HG02981 (cell line): ENCODE results near the gene ANO9.
"Not testable (repeated sequence)": the region's sequence is repeated elsewhere in the genome, so short reads cannot be mapped to it uniquely, and the experiment has no call there.

Source experiments
- ATAC-seq: cut with Tn5 transposase; IDR thresholded peaks from one replicate; pipeline ENCODE4 v1.9.1; 2021; ENCODE audit warnings: mild to moderate bottlenecking, moderate library complexity; ENCODE audit not compliant: unreplicated experiment

Gene ANO9

GRCh38 chr11:437228-437870 lies 4.5 kb downstream of the ANO9 start:
- ATAC-seq: no peak

- not testable (repeated sequence) for ATAC-seq
Measured at GRCh38 chr11:434999-435740, 6.6 kb downstream of the ANO9 start.

GRCh38 chr11:434496-434895 lies 7.3 kb downstream of the ANO9 start:
- no peak for ATAC-seq

GRCh38 chr11:433641-434040 lies 8.2 kb downstream of the ANO9 start:
- ATAC-seq: no peak

- no peak for ATAC-seq
Measured at GRCh38 chr11:433111-433510, 8.7 kb downstream of the ANO9 start.

GRCh38 chr11:432501-433100 lies 9.2 kb downstream of the ANO9 start:
- ATAC-seq: no peak

- ATAC-seq: no peak
Measured at GRCh38 chr11:431921-432320, 9.9 kb downstream of the ANO9 start.

GRCh38 chr11:429931-430456 lies 11.8 kb downstream of the ANO9 start:
- ATAC-seq: no peak

- no peak for ATAC-seq
Measured at GRCh38 chr11:429391-429790, 12.4 kb downstream of the ANO9 start.

GRCh38 chr11:428295-428694 lies 13.5 kb downstream of the ANO9 start:
- ATAC-seq: no peak

- ATAC-seq: no peak
Measured at GRCh38 chr11:426851-427250, 15.0 kb downstream of the ANO9 start.

- no peak for ATAC-seq
Measured at GRCh38 chr11:425301-425700, 16.5 kb downstream of the ANO9 start.

GRCh38 chr11:424766-425165 lies 17.0 kb downstream of the ANO9 start:
- ATAC-seq: not testable (repeated sequence)

- ATAC-seq: no peak
Measured at GRCh38 chr11:424232-424631, 17.6 kb downstream of the ANO9 start.

GRCh38 chr11:422249-422656 lies 19.6 kb downstream of the ANO9 start:
- no peak for ATAC-seq

GRCh38 chr11:420911-421321 lies 20.9 kb downstream of the ANO9 start:
- no peak for ATAC-seq

GRCh38 chr11:420054-420910 lies 21.5 kb downstream of the ANO9 start:
- ATAC-seq: no peak

- ATAC-seq: no peak
Measured at GRCh38 chr11:419248-420005, 22.4 kb downstream of the ANO9 start.

GRCh38 chr11:418343-419247 lies 23.2 kb downstream of the ANO9 start:
- ATAC-seq: no peak
